HG02973 (cell line): ENCODE results near the gene C9orf85.
A peak's percentile ranks its signal among the peaks of the same experiment; 100 is the strongest.

Source experiments
- ATAC-seq: cut with Tn5 transposase; IDR thresholded peaks from one replicate; pipeline ENCODE4 v1.9.1; 2021; ENCODE audit warnings: moderate library complexity; ENCODE audit not compliant: unreplicated experiment

C9orf85 gene

GRCh38 chr9:71901695-71902597, 9.5 kb upstream of the C9orf85 start:
- ATAC-seq = no peak

- no peak for ATAC-seq
Observed at GRCh38 chr9:71904076-71904475, 7.4 kb upstream of the C9orf85 start.

GRCh38 chr9:71908825-71909224, 2.6 kb upstream of the C9orf85 start:
- ATAC-seq = no peak

GRCh38 chr9:71909887-71910649, 1.4 kb upstream of the C9orf85 start:
- peak; percentile 1 for ATAC-seq

GRCh38 chr9:71910650-71911060, 784 bp upstream of the C9orf85 start:
- ATAC-seq = peak; percentile 13

GRCh38 chr9:71911908-71912335, 483 bp downstream of the C9orf85 start:
- no peak for ATAC-seq

- no peak for ATAC-seq
Observed at GRCh38 chr9:71915495-71915894, 4.1 kb downstream of the C9orf85 start.

GRCh38 chr9:71916834-71917534, 5.5 kb downstream of the C9orf85 start:
- ATAC-seq = peak; percentile 85

GRCh38 chr9:71918419-71918818, 7.0 kb downstream of the C9orf85 start:
- no peak for ATAC-seq

- no peak for ATAC-seq
Observed at GRCh38 chr9:71920456-71921189, 9.2 kb downstream of the C9orf85 start.

- no peak for ATAC-seq
Observed at GRCh38 chr9:71921190-71921814, 9.9 kb downstream of the C9orf85 start.

- no peak for ATAC-seq
Observed at GRCh38 chr9:71924576-71924975, 13.1 kb downstream of the C9orf85 start.

GRCh38 chr9:71925834-71926233, 14.4 kb downstream of the C9orf85 start:
- no peak for ATAC-seq

- no peak for ATAC-seq
Observed at GRCh38 chr9:71928376-71928775, 16.9 kb downstream of the C9orf85 start.

- no peak for ATAC-seq
Observed at GRCh38 chr9:71928806-71929205, 17.4 kb downstream of the C9orf85 start.

- ATAC-seq = no peak
Observed at GRCh38 chr9:71929223-71929622, 17.8 kb downstream of the C9orf85 start.

- ATAC-seq = no peak
Observed at GRCh38 chr9:71929791-71930440, 18.5 kb downstream of the C9orf85 start.

- ATAC-seq = no peak
Observed at GRCh38 chr9:71931166-71931565, 19.7 kb downstream of the C9orf85 start.

GRCh38 chr9:71936066-71936465, 24.6 kb downstream of the C9orf85 start:
- no peak for ATAC-seq
